H9 (cell line): ENCODE results near the gene KIAA1614. TPM values are rescaled to one million over a fixed set of nuclear protein-coding genes. Genes with fewer than 3 reads are reported as not detected.

Experiments
- DNase-seq: peaks from one replicate; pipeline ENCODE4 v3.0.0-alpha.2; 2017
- H2AFZ ChIP-seq: one replicate; pipeline ENCODE4 v1.6.1; 2013; ENCODE audit warnings: mild to moderate bottlenecking, low read length, control low read depth, moderate library complexity
- H2AK5ac ChIP-seq: 2 replicates; pipeline ENCODE4 v1.6.1; 2013; ENCODE audit warnings: low read length, control low read depth, mixed read lengths; ENCODE audit not compliant: insufficient read length
- H2BK120ac ChIP-seq: one replicate; pipeline ENCODE4 v1.6.1; 2013; ENCODE audit warnings: low read depth, mild to moderate bottlenecking, low read length, control low read depth, inconsistent platforms; ENCODE audit not compliant: poor library complexity, severe bottlenecking
- H2BK12ac ChIP-seq: 2 replicates; pipeline ENCODE4 v1.6.1; 2013; ENCODE audit warnings: low read length, control low read depth, mixed read lengths, low read depth; ENCODE audit not compliant: insufficient read length
- H2BK15ac ChIP-seq: 2 replicates; pipeline ENCODE4 v1.6.1; 2013; ENCODE audit warnings: low read depth, low read length, control low read depth
- H2BK20ac ChIP-seq: one replicate; pipeline ENCODE4 v1.6.1; 2013; ENCODE audit warnings: low read depth, mild to moderate bottlenecking, low read length, control low read depth, inconsistent platforms; ENCODE audit not compliant: poor library complexity, severe bottlenecking
- H2BK5ac ChIP-seq: 2 replicates; pipeline ENCODE4 v1.6.1; 2013; ENCODE audit warnings: low read length, control low read depth, mixed read lengths; ENCODE audit not compliant: insufficient read length
- H3K14ac ChIP-seq: 2 replicates; pipeline ENCODE4 v1.6.1; 2013; ENCODE audit warnings: low read length, control low read depth; ENCODE audit not compliant: insufficient read depth
- H3K18ac ChIP-seq: 2 replicates; pipeline ENCODE4 v1.6.1; 2013; ENCODE audit warnings: low read depth, mild to moderate bottlenecking, mixed read lengths, low read length, control low read depth; ENCODE audit not compliant: insufficient read length
- H3K23ac ChIP-seq: 2 replicates; pipeline ENCODE4 v1.6.1; 2013; ENCODE audit warnings: low read length, control low read depth, mixed read lengths, low read depth; ENCODE audit not compliant: insufficient read length
- H3K23me2 ChIP-seq: 2 replicates; pipeline ENCODE4 v1.6.1; 2013; ENCODE audit warnings: low read depth, mild to moderate bottlenecking, mixed read lengths, low read length, control low read depth; ENCODE audit not compliant: insufficient read length, poor library complexity, severe bottlenecking
- H3K27ac ChIP-seq: 2 replicates; pipeline ENCODE4 v1.5.1; 2013; ENCODE audit warnings: low read length, control low read depth, mixed read lengths, low read depth; ENCODE audit not compliant: insufficient read length
- H3K27me3 ChIP-seq: 2 replicates; pipeline ENCODE4 v1.6.1; 2013; ENCODE audit warnings: low read length, control low read depth, inconsistent platforms; ENCODE audit not compliant: insufficient read depth
- H3K4ac ChIP-seq: 2 replicates; pipeline ENCODE4 v1.6.1; 2013; ENCODE audit warnings: low read depth, mild to moderate bottlenecking, control low read depth, inconsistent platforms, low read length, moderate library complexity
- H3K4me1 ChIP-seq: 2 replicates; pipeline ENCODE4 v1.6.1; 2013; ENCODE audit warnings: low read length, control low read depth, inconsistent platforms; ENCODE audit not compliant: insufficient read depth
- H3K4me2 ChIP-seq: 2 replicates; pipeline ENCODE4 v1.6.1; 2013; ENCODE audit warnings: low read length, control low read depth, mixed read lengths; ENCODE audit not compliant: insufficient read length, insufficient read depth
- H3K56ac ChIP-seq: 2 replicates; pipeline ENCODE4 v1.6.1; 2013; ENCODE audit warnings: low read depth, mild to moderate bottlenecking, mixed read lengths, low read length, control low read depth; ENCODE audit not compliant: insufficient read length
- H3K79me1 ChIP-seq: 2 replicates; pipeline ENCODE4 v1.6.1; 2013; ENCODE audit warnings: low read depth, mild to moderate bottlenecking, moderate library complexity, low read length, control low read depth, inconsistent platforms; ENCODE audit not compliant: insufficient read depth, poor library complexity, severe bottlenecking
- H3K79me2 ChIP-seq: 2 replicates; pipeline ENCODE4 v1.6.1; 2013; ENCODE audit warnings: low read length, control low read depth, inconsistent platforms; ENCODE audit not compliant: insufficient read depth
- H3K9ac ChIP-seq: 2 replicates; pipeline ENCODE4 v1.6.1; 2013; ENCODE audit warnings: low read length, control low read depth, mixed read lengths; ENCODE audit not compliant: insufficient read length; ENCODE audit errors: extremely low read depth
- H3K9me3 ChIP-seq: one replicate; pipeline ENCODE4 v1.6.1; 2013; ENCODE audit warnings: low read depth, low read length, inconsistent platforms; ENCODE audit not compliant: control insufficient read depth
- H3T11ph ChIP-seq: one replicate; pipeline ENCODE4 v1.6.1; 2013; ENCODE audit warnings: mild to moderate bottlenecking, low read length, control low read depth, inconsistent platforms
- H4K20me1 ChIP-seq: one replicate; pipeline ENCODE4 v1.6.1; 2013; ENCODE audit not compliant: control insufficient read depth, insufficient read length, insufficient read depth
- H4K5ac ChIP-seq: 2 replicates; pipeline ENCODE4 v1.6.1; 2013; ENCODE audit warnings: low read depth, mild to moderate bottlenecking, mixed read lengths, low read length, control low read depth; ENCODE audit not compliant: insufficient read length
- H4K8ac ChIP-seq: replicated peaks from 2 replicates; pipeline ENCODE4 v1.6.1; 2013; ENCODE audit warnings: low read length, control low read depth, mixed read lengths, low read depth; ENCODE audit not compliant: insufficient read length
- H4K91ac ChIP-seq: 2 replicates; pipeline ENCODE4 v1.6.1; 2013; ENCODE audit warnings: low read depth, mild to moderate bottlenecking, moderate library complexity, mixed read lengths, low read length, control low read depth; ENCODE audit not compliant: insufficient read length
- H3K27ac Mint-ChIP-seq, 3 experiments: 2 replicates in 2 of 3; 3 replicates in 1 of 3; pipeline ENCODE4 v1.8.0; 2020 to 2021; ENCODE audit warnings: mixed read lengths in 3 of 3, mild to moderate bottlenecking in 1 of 3, moderate library complexity in 1 of 3
- H3K27me3 Mint-ChIP-seq: 2 replicates; pipeline ENCODE4 v1.8.0; 2021; ENCODE audit warnings: low read depth, mild to moderate bottlenecking, moderate library complexity, mixed read lengths
- H3K36me3 Mint-ChIP-seq, 3 experiments: 2 replicates in 2 of 3; 3 replicates in 1 of 3; pipeline ENCODE4 v1.8.0; 2020 to 2021; ENCODE audit warnings: low read depth in 3 of 3, mixed read lengths in 3 of 3; ENCODE audit not compliant: insufficient read depth in 1 of 3
- H3K4me1 Mint-ChIP-seq, 2 experiments: 2 replicates each; pipeline ENCODE4 v1.8.0; 2020; ENCODE audit warnings: mixed read lengths in 2 of 2
- H3K4me3 Mint-ChIP-seq, 2 experiments: 2 replicates in 1 of 2; 3 replicates in 1 of 2; pipeline ENCODE4 v1.8.0; 2020 to 2021; ENCODE audit warnings: mild to moderate bottlenecking in 2 of 2, mixed read lengths in 2 of 2, moderate library complexity in 1 of 2
- H3K9me3 Mint-ChIP-seq, 2 experiments: 2 replicates in 1 of 2; 3 replicates in 1 of 2; pipeline ENCODE4 v1.8.0; 2020; ENCODE audit warnings: mild to moderate bottlenecking in 2 of 2, mixed read lengths in 2 of 2, moderate library complexity in 1 of 2
- WGBS: extraction: QIAGEN DNeasy Blood & Tissue Kit; methylation state at CpG from one replicate; pipeline ENCODE4 v1.1.7; 2013; ENCODE audit warnings: missing lambda C conversion rate, low lambda C conversion rate, mixed read lengths; ENCODE audit not compliant: insufficient read length; ENCODE audit errors: extremely low coverage; 5-methylcytosine and 5-hydroxymethylcytosine counted together
- total RNA-seq: library from RNA; stranded (reverse); gene quantifications from 2 replicates; pipeline ENCODE4 v1.2.1, GENCODE V29; 2021
- TF ChIP-seq, protein P1 (sequence below): fragments of 200-600 bp; sonication (generic); conservative IDR thresholded peaks from 3 replicates; pipeline ENCODE4 v1.8.0; 2021; ENCODE audit warnings: antibody characterized with exemption, mild to moderate bottlenecking

Gene KIAA1614
- total RNA-seq, 1 experiment from 2014 or later = 1.3 TPM

DNA sequence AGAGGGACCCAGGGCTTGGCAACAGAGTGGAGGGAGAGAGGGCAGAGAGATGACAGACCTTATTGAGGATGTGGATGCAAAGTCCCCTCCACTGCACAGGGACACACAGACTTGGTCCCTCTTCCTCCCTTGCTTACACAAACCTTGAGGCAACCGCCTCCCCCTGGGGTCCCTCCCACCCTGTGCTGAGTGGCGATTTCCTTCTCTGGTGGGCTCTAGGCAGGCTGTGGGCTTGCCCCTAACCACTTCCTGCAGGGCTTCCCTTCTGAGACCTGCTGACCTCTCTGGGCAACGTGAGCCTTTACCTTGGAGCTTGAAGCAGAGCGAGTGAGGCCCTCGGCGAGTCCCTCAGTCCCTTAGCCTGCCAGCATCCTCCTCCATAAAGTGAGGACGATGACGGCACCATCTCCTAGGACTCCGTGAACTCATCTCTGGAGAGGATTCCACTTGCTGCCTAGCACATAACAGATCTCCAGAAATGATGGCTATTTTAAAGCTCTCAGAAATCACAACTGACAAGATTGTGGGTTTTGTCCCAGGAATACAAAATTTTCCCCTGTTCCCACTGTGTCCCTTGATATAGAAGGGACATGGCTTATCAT is 25.0 kb downstream of the KIAA1614 start:
- no CpG with 5 or more reads among the region's 9 CpGs for WGBS
- H3K4me3 Mint-ChIP-seq = no peak overlapping the region

More for the DNA sequence above, 25.0 kb downstream of the KIAA1614 start:
- H3K27ac Mint-ChIP-seq = no peak overlapping the region; a peak in 1 of 7 replicates
- peaks cover 0 to 2% (median 0%) of the 10 kb centered on the region in 3 experiments; a peak in 1 of 7 replicates for H3K36me3 Mint-ChIP-seq
- Histone ChIP-seq H3K56ac (no peak overlapping the region), H3K4me2 (no peak overlapping the region), H3T11ph (no peak overlapping the region), H2AK5ac (no peak overlapping the region), H3K79me2 (no peaks in the 10 kb centered on the region), H4K91ac (no peak overlapping the region), H3K27ac (no peak overlapping the region), H3K4me1 (no peaks in the 10 kb centered on the region; the same call in 1 of the 2 replicates), H2BK120ac (no peak overlapping the region), H2AFZ (no peak overlapping the region), H3K9me3 (no peaks in the 10 kb centered on the region), H3K79me1 (no peaks in the 10 kb centered on the region), H3K23me2 (no peaks in the 10 kb centered on the region), H2BK12ac (no peak overlapping the region), H3K4ac (no peak overlapping the region), H3K14ac (no peak overlapping the region; the same call in 1 of the 2 replicates), H2BK20ac (no peak overlapping the region), H3K27me3 (no peaks in the 10 kb centered on the region), H4K8ac (no peak overlapping the region), H4K20me1 (no peaks in the 10 kb centered on the region), H3K23ac (no peak overlapping the region), H4K5ac (no peak overlapping the region), H2BK5ac (no peak overlapping the region), H2BK15ac (no peak overlapping the region), H3K18ac (no peak overlapping the region), H3K9ac (no peak overlapping the region)
- H3K27me3 Mint-ChIP-seq = peaks cover 13% of the 10 kb centered on the region
- no peaks in the 10 kb centered on the region for H3K9me3 Mint-ChIP-seq
- DNase-seq = no peak
- TF ChIP-seq, protein P1, sequence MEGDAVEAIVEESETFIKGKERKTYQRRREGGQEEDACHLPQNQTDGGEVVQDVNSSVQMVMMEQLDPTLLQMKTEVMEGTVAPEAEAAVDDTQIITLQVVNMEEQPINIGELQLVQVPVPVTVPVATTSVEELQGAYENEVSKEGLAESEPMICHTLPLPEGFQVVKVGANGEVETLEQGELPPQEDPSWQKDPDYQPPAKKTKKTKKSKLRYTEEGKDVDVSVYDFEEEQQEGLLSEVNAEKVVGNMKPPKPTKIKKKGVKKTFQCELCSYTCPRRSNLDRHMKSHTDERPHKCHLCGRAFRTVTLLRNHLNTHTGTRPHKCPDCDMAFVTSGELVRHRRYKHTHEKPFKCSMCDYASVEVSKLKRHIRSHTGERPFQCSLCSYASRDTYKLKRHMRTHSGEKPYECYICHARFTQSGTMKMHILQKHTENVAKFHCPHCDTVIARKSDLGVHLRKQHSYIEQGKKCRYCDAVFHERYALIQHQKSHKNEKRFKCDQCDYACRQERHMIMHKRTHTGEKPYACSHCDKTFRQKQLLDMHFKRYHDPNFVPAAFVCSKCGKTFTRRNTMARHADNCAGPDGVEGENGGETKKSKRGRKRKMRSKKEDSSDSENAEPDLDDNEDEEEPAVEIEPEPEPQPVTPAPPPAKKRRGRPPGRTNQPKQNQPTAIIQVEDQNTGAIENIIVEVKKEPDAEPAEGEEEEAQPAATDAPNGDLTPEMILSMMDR = no peak
- peaks cover 19 to 26% of the 10 kb centered on the region in 2 experiments for H3K4me1 Mint-ChIP-seq
